HEK293 (cell line): ENCODE results near the gene CLEC18B.
A peak's percentile ranks its signal among the peaks of the same experiment; 100 is the strongest.
"Not testable (repeated sequence)": the region's sequence is repeated elsewhere in the genome, so short reads cannot be mapped to it uniquely, and the experiment has no call there.

ENCODE experiments used
- CTCF ChIA-PET: fragments of 350-600 bp; formaldehyde crosslinking; extraction: SDS; loops from one replicate; lab custom pipeline; 2021; ENCODE audit warnings: antibody characterized with exemption; lab: Yijun Ruan, JAX
- POLR2A ChIA-PET: fragments of 300-600 bp; formaldehyde crosslinking; extraction: SDS; loops from one replicate; lab custom pipeline; 2020; ENCODE audit warnings: antibody characterized with exemption, inconsistent platforms; lab: Yijun Ruan, JAX
- H3K27ac ChIP-seq: fragments of 200-500 bp; sonication (Bioruptor generic); 2 replicates; pipeline ENCODE4 v1.5.1; 2014; ENCODE audit warnings: low read depth, low read length, control low read depth, inconsistent platforms; ENCODE audit errors: extremely low read depth
- H3K36me3 ChIP-seq, 2 experiments: fragments of 200-500 bp in 1 of 2; sonication (Bioruptor generic) in 1 of 2; 1 replicate in 1 of 2; 2 replicates in 1 of 2; pipeline ENCODE4 v1.5.1; 2014 to 2017; ENCODE audit warnings: inconsistent platforms in 2 of 2, low read length in 2 of 2; ENCODE audit not compliant: control insufficient read depth in 2 of 2, insufficient read depth in 1 of 2
- H3K4me1 ChIP-seq: fragments of 200-500 bp; sonication (Bioruptor generic); 2 replicates; pipeline ENCODE4 v1.5.1; 2014; ENCODE audit warnings: mild to moderate bottlenecking, low read length, inconsistent platforms; ENCODE audit not compliant: control insufficient read depth, insufficient read depth
- H3K4me3 ChIP-seq: 2 replicates; pipeline ENCODE4 v1.5.1; 2011; ENCODE audit warnings: low read depth, mild to moderate bottlenecking, control low read depth, low read length, moderate library complexity
- H3K9me3 ChIP-seq: fragments of 200-500 bp; sonication (Bioruptor generic); 2 replicates; pipeline ENCODE4 v1.5.1; 2014; ENCODE audit warnings: low read depth, low read length, inconsistent platforms; ENCODE audit not compliant: control insufficient read depth, insufficient read depth
- ATF2 ChIP-seq: fragments of 450-650 bp; formaldehyde crosslinking; IDR thresholded peaks from 2 replicates; pipeline ENCODE4 v1.5.1; 2016; ENCODE audit warnings: missing biosample characterization, missing genetic modification characterization, low read depth
- KLF10 ChIP-seq: fragments of 450-650 bp; IDR thresholded peaks from 2 replicates; pipeline ENCODE4 v1.5.1; 2018; ENCODE audit warnings: missing biosample characterization, mild to moderate bottlenecking, missing genetic modification characterization
- SP2 ChIP-seq: fragments of 450-650 bp; formaldehyde crosslinking; IDR thresholded peaks from 2 replicates; pipeline ENCODE4 v1.5.1; 2016; ENCODE audit warnings: missing biosample characterization, missing genetic modification characterization
- ZBTB21 ChIP-seq: fragments of 450-650 bp; formaldehyde crosslinking; IDR thresholded peaks from 2 replicates; pipeline ENCODE4 v1.5.1; 2017; ENCODE audit warnings: missing biosample characterization, missing genetic modification characterization
- ZFHX2 ChIP-seq: fragments of 450-650 bp; formaldehyde crosslinking; conservative IDR thresholded peaks from 2 replicates; pipeline ENCODE4 v1.5.1; 2016; ENCODE audit warnings: missing biosample characterization, missing genetic modification characterization
- ZNF121 ChIP-seq: fragments of 450-650 bp; formaldehyde crosslinking; IDR thresholded peaks from 2 replicates; pipeline ENCODE4 v1.5.1; 2016; ENCODE audit warnings: missing biosample characterization, missing genetic modification characterization
- ZNF18 ChIP-seq: fragments of 450-650 bp; formaldehyde crosslinking; IDR thresholded peaks from 2 replicates; pipeline ENCODE4 v1.5.1; 2016; ENCODE audit warnings: missing biosample characterization, missing genetic modification characterization
- ZNF19 ChIP-seq: fragments of 450-650 bp; formaldehyde crosslinking; IDR thresholded peaks from 2 replicates; pipeline ENCODE4; 2016; ENCODE audit warnings: missing biosample characterization, missing genetic modification characterization, low read depth
- ZNF23 ChIP-seq: fragments of 450-650 bp; formaldehyde crosslinking; IDR thresholded peaks from 2 replicates; pipeline ENCODE4 v1.5.1; 2016; ENCODE audit warnings: missing biosample characterization, missing genetic modification characterization, borderline replicate concordance
- ZNF335 ChIP-seq: fragments of 450-650 bp; formaldehyde crosslinking; conservative IDR thresholded peaks from 2 replicates; pipeline ENCODE4 v1.5.1; 2016; ENCODE audit warnings: missing biosample characterization, missing genetic modification characterization
- ZNF521 ChIP-seq: fragments of 450-650 bp; formaldehyde crosslinking; IDR thresholded peaks from 2 replicates; pipeline ENCODE4 v1.5.1; 2017; ENCODE audit warnings: missing biosample characterization, mild to moderate bottlenecking, missing genetic modification characterization
- ZNF624 ChIP-seq: fragments of 450-650 bp; formaldehyde crosslinking; IDR thresholded peaks from 2 replicates; pipeline ENCODE4 v1.5.1; 2017; ENCODE audit warnings: missing biosample characterization, missing genetic modification characterization
- ZNF677 ChIP-seq: fragments of 450-650 bp; IDR thresholded peaks from 2 replicates; pipeline ENCODE4 v1.5.0; 2018; ENCODE audit warnings: missing biosample characterization, mild to moderate bottlenecking, missing genetic modification characterization, moderate library complexity
- TF ChIP-seq, protein P1 (sequence below): fragments of 450-650 bp; formaldehyde crosslinking; IDR thresholded peaks from 2 replicates; pipeline ENCODE4 v1.5.1; 2016; ENCODE audit warnings: missing biosample characterization, missing genetic modification characterization
- TF ChIP-seq, protein P2 (sequence below): fragments of 450-650 bp; formaldehyde crosslinking; IDR thresholded peaks from 2 replicates; pipeline ENCODE4 v1.5.1; 2016; ENCODE audit warnings: missing biosample characterization, missing genetic modification characterization

Gene CLEC18B

DNA sequence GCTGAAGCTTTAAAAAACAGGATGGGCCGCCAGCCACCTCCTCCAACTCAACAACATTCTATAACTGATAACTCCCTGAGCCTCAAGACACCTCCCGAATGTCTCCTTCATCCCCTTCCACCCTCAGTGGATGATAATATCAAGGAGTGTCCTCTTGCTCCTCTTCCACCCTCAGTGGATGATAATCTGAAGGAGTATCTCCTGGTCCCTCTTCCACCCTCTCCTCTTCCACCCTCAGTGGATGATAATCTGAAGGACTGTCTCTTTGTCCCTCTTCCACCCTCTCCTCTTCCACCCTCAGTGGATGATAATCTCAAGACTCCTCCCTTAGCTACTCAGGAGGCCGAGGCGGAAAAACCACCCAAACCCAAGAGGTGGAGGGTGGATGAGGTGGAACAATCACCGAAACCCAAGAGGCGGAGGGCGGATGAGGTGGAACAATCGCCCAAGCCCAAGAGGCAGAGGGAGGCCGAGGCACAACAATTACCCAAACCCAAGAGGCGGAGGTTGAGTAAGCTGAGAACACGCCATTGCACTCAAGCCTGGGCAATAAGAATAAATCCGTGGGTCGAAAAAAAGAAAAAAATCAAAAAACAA lies 29.7 kb downstream of the CLEC18B start:
- H3K27ac ChIP-seq, H3K9me3 ChIP-seq, H3K36me3 ChIP-seq, CTCF ChIA-PET, H3K4me1 ChIP-seq, POLR2A ChIA-PET, H3K4me3 ChIP-seq: not testable (repeated sequence)

GRCh38 chr16:74382339-74383034 lies 38.8 kb downstream of the CLEC18B start:
- CTCF ChIA-PET, H3K4me3 ChIP-seq, H3K4me1 ChIP-seq, H3K27ac ChIP-seq, POLR2A ChIA-PET, H3K36me3 ChIP-seq, H3K9me3 ChIP-seq: not testable (repeated sequence)
- 0 out of 2 replicates have a peak, but pooled peaks have one; percentile 12 for TF ChIP-seq ZNF335 (tag by site-specific recombination)
- peak; percentile 52 for TF ChIP-seq ATF2 (tag by site-specific recombination)

DNA sequence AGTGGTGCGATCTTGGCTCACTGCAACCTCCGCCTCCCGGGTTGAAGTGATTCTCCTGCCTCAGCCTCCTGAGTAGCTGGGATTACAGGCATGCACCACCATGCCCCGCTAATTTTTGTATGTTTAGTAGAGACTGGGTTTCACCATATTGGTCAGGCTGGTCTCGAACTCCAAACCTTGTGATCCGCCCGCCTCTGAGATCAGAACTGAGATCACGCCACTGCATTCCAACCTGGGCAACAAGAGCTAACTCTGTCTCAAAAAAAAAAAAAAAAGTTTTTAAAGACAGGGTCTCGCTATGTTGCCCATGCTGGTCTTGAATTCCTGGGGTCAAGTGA lies 47.5 kb downstream of the CLEC18B start:
- H3K4me1 ChIP-seq, H3K4me3 ChIP-seq, CTCF ChIA-PET, H3K9me3 ChIP-seq, POLR2A ChIA-PET, H3K27ac ChIP-seq, H3K36me3 ChIP-seq: not testable (repeated sequence)

- H3K9me3 ChIP-seq, result no peaks in the 10 kb centered on the region
- no peaks in the 10 kb centered on the region for H3K36me3 ChIP-seq
- H3K4me1 ChIP-seq, result no peaks in the 10 kb centered on the region
- POLR2A ChIA-PET, result no interaction called here
- H3K4me3 ChIP-seq, result no peak overlapping the region
- CTCF ChIA-PET, result no interaction called here
- no peak overlapping the region for H3K27ac ChIP-seq
- no peak for TF ChIP-seq ZNF335 (tag by site-specific recombination)
- TF ChIP-seq ZFHX2, result no peak
- TF ChIP-seq ZNF624 (tag by site-specific recombination), result no peak
- TF ChIP-seq ZNF521 (tag by site-specific recombination), result no peak
Observed at GRCh38 chr16:74372953-74373846, 48.1 kb downstream of the CLEC18B start.

- H3K4me1 ChIP-seq, result no peaks in the 10 kb centered on the region
- ChIA-PET CTCF (no interaction called here), POLR2A (no interaction called here)
- H3K4me3 ChIP-seq, result no peak overlapping the region
- H3K27ac ChIP-seq, result no peak overlapping the region
- H3K36me3 ChIP-seq, result no peaks in the 10 kb centered on the region
- H3K9me3 ChIP-seq, result no peaks in the 10 kb centered on the region
- TF ChIP-seq ZNF677 (tag by site-specific recombination) (no peak), KLF10 (tag by site-specific recombination) (no peak), ZNF19 (no peak), ZNF23 (tag by site-specific recombination) (no peak), ZBTB21 (tag by site-specific recombination) (no peak), ZNF18 (no peak), SP2 (tag by site-specific recombination) (no peak), ZNF121 (tag by site-specific recombination) (no peak)
- TF ChIP-seq, protein P1, sequence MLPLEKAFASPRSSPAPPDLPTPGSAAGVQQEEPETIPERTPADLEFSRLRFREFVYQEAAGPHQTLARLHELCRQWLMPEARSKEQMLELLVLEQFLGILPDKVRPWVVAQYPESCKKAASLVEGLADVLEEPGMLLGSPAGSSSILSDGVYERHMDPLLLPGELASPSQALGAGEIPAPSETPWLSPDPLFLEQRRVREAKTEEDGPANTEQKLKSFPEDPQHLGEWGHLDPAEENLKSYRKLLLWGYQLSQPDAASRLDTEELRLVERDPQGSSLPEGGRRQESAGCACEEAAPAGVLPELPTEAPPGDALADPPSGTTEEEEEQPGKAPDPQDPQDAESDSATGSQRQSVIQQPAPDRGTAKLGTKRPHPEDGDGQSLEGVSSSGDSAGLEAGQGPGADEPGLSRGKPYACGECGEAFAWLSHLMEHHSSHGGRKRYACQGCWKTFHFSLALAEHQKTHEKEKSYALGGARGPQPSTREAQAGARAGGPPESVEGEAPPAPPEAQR (tag by site-specific recombination), result no peak
- TF ChIP-seq, protein P2, sequence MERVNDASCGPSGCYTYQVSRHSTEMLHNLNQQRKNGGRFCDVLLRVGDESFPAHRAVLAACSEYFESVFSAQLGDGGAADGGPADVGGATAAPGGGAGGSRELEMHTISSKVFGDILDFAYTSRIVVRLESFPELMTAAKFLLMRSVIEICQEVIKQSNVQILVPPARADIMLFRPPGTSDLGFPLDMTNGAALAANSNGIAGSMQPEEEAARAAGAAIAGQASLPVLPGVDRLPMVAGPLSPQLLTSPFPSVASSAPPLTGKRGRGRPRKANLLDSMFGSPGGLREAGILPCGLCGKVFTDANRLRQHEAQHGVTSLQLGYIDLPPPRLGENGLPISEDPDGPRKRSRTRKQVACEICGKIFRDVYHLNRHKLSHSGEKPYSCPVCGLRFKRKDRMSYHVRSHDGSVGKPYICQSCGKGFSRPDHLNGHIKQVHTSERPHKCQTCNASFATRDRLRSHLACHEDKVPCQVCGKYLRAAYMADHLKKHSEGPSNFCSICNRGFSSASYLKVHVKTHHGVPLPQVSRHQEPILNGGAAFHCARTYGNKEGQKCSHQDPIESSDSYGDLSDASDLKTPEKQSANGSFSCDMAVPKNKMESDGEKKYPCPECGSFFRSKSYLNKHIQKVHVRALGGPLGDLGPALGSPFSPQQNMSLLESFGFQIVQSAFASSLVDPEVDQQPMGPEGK (tag by site-specific recombination), result no peak
Observed at GRCh38 chr16:74372369-74372768, 48.9 kb downstream of the CLEC18B start.
